Measurements from ENCODE around the gene GPR84.

- TF ChIP-seq BHLHE40 (IDR thresholded peaks at IDR 0.05; ENCODE audit: borderline replicate concordance) (no peak), SUZ12 (IDR thresholded peaks at IDR 0.05) (no peak), L3MBTL2 (conservative IDR thresholded peaks at IDR 0.05) (no peak)
Measured at GRCh38 chr12:54350743-54351142, 13.5 kb downstream of the GPR84 start.
